Sigmoid colon (tissue), 3 donors: ENCODE data around the gene CCDC85C.

ENCODE experiments used
- CTCF ChIP-seq, 4 experiments: fragments of 450-650 bp in 3 of 4; fragments of 200-600 bp in 1 of 4; IDR thresholded peaks; one replicate each; pipeline ENCODE4 v1.5.1; 2016 to 2019; ENCODE audit warnings: antibody characterized with exemption in 4 of 4, mild to moderate bottlenecking in 3 of 4, moderate library complexity in 2 of 4
- POLR2A ChIP-seq, 2 donors: fragments of 450-650 bp; IDR thresholded peaks; one replicate each; pipeline ENCODE4 v1.6.1; 2016; ENCODE audit warnings: antibody characterized with exemption in 2 of 2, mild to moderate bottlenecking in 2 of 2, moderate library complexity in 2 of 2

GRCh38 chr14:99472937-99473336 lies 131.1 kb downstream of the CCDC85C start:
- TF ChIP-seq CTCF (IDR thresholded peaks at IDR 0.05) = no peak
- no peak for TF ChIP-seq POLR2A (IDR thresholded peaks at IDR 0.05)
